Measurements from ENCODE around the gene C1S. TPM values are rescaled to one million over a fixed set of nuclear protein-coding genes. Genes with fewer than 3 reads are reported as not detected.

Gene C1S
- total and polyA plus RNA-seq, 9 of the 15 experiments (the other 6 are each of a cell fraction or from before 2014, with no cell fraction given): 0.08 to 0.84 (median 0.27) TPM

DNA sequence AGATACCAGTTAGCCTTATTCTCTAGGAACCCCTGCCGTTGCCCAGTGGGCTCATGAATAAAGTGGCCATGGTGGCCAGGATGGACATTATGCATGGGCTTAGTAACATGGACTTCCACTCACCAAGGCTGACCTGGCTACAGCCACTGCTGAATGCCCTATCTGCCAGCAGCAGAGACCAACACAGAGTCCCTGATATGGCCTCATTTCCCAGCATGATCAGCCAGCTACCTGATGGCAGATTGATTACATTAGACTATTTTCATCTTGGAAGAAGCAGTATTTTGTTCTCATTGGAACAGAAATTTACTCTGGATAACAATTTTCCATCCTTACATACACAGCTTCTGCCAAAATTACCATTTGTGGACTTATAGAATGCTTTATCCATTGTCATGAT is 26.1 kb upstream of the C1S start (continued):
- TF ChIP-seq, protein P1, sequence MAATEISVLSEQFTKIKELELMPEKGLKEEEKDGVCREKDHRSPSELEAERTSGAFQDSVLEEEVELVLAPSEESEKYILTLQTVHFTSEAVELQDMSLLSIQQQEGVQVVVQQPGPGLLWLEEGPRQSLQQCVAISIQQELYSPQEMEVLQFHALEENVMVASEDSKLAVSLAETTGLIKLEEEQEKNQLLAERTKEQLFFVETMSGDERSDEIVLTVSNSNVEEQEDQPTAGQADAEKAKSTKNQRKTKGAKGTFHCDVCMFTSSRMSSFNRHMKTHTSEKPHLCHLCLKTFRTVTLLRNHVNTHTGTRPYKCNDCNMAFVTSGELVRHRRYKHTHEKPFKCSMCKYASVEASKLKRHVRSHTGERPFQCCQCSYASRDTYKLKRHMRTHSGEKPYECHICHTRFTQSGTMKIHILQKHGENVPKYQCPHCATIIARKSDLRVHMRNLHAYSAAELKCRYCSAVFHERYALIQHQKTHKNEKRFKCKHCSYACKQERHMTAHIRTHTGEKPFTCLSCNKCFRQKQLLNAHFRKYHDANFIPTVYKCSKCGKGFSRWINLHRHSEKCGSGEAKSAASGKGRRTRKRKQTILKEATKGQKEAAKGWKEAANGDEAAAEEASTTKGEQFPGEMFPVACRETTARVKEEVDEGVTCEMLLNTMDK (IDR thresholded peaks at IDR 0.05; ENCODE audit: borderline replicate concordance, insufficient read depth, low read depth, low read length, poor library complexity, severe bottlenecking): no peak
- TF ChIP-seq, protein P2, sequence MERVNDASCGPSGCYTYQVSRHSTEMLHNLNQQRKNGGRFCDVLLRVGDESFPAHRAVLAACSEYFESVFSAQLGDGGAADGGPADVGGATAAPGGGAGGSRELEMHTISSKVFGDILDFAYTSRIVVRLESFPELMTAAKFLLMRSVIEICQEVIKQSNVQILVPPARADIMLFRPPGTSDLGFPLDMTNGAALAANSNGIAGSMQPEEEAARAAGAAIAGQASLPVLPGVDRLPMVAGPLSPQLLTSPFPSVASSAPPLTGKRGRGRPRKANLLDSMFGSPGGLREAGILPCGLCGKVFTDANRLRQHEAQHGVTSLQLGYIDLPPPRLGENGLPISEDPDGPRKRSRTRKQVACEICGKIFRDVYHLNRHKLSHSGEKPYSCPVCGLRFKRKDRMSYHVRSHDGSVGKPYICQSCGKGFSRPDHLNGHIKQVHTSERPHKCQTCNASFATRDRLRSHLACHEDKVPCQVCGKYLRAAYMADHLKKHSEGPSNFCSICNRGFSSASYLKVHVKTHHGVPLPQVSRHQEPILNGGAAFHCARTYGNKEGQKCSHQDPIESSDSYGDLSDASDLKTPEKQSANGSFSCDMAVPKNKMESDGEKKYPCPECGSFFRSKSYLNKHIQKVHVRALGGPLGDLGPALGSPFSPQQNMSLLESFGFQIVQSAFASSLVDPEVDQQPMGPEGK (CRISPR knock-in tag; IDR thresholded peaks at IDR 0.05; ENCODE audit: borderline replicate concordance): no peak
- TF ChIP-seq ZFX (CRISPR knock-in tag; IDR thresholded peaks at IDR 0.05) (no peak), CBFA2T3 (IDR thresholded peaks at IDR 0.05) (peak; percentile 24)

DNA sequence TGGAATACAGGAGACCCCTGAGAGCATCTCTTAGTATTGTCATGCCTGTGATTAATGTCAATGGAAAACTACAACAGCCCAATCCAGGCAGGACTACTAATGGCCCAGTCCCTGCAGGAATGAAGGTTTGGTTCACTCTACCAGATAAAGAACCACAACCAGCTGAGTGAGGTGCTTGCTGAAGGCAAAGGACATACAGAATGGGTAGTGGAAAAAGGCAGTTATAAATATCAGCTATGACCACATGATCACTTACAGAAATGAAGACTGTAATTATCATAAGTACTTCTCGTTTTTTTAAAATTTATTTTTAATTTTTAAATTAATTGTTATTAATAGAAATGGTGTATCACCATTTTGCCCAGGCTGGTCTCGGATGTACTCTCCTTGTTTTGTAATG is 25.1 kb upstream of the C1S start:
- CTCF ChIA-PET (ENCODE audit: low intra/inter-chr PET ratio): no interaction called here
- Histone ChIP-seq H3K9me3 (replicated peaks; ENCODE audit: control insufficient read depth, insufficient read depth, low read depth, low read length) (no peaks in the 10 kb centered on the region), H3K27ac (ENCODE audit: extremely low read depth, low read depth, low read length) (no peak overlapping the region), H3K4me1 (replicated peaks in 1 of 2; ENCODE audit: control insufficient read depth in 2 of 2, insufficient read depth in 2 of 2, low read length in 2 of 2) (peaks cover 7 to 31% of the 10 kb centered on the region in 2 experiments; a peak in 3 of 5 replicates), H3K9me1 (ENCODE audit: control insufficient read depth, insufficient read depth, low read length) (no peaks in the 10 kb centered on the region), H3K27me3 (ENCODE audit: control insufficient read depth in 2 of 2, insufficient read depth in 2 of 2, low read length in 2 of 2) (no peaks in the 10 kb centered on the region), H3K4me2 (ENCODE audit: insufficient read depth, low read length) (no peak overlapping the region), H2AFZ (ENCODE audit: low read depth, low read length) (no peak overlapping the region), H3K4me3 (no peak overlapping the region), H4K20me1 (replicated peaks; ENCODE audit: control insufficient read depth, insufficient read depth, low read length) (no peaks in the 10 kb centered on the region), H3K9ac (ENCODE audit: insufficient read depth in 1 of 2, low read depth in 2 of 2, low read length in 2 of 2) (no peak overlapping the region), H3K79me2 (ENCODE audit: control insufficient read depth, insufficient read depth, low read length) (no peaks in the 10 kb centered on the region), H3K36me3 (ENCODE audit: control insufficient read depth, insufficient read depth, low read length) (no peaks in the 10 kb centered on the region)
- WGBS (ENCODE audit: insufficient coverage, low coverage, missing lambda C conversion rate): 26% methylated on average over 2 of the region's 2 CpGs
- in situ Hi-C loops (cut with MboI): no loop called here
- ATAC-seq (no peak), FAIRE-seq (no peak), DNase-seq (ENCODE audit: extremely low read depth in 1 of 4, low spot score in 3 of 4) (no peak)
- no TSS peak for BruUV-seq (replicated peaks)
- intact Hi-C loops (cut with micrococcal nuclease): no loop called here
- POLR2A ChIA-PET: no interaction called here
- no peak for TF ChIP-seq CBFA2T3 (IDR thresholded peaks at IDR 0.05)
- TF ChIP-seq TEAD4 (IDR thresholded peaks at IDR 0.05; ENCODE audit: low read length): no peak
- TF ChIP-seq TEAD4 (CRISPR knock-in tag; IDR thresholded peaks at IDR 0.05; ENCODE audit: borderline replicate concordance): no peak
- TF ChIP-seq ZNF282 (CRISPR knock-in tag; IDR thresholded peaks at IDR 0.05): no peak
- no peak for TF ChIP-seq ZNF253 (CRISPR knock-in tag; conservative IDR thresholded peaks at IDR 0.05)
- TF ChIP-seq HNRNPK (IDR thresholded peaks at IDR 0.05; ENCODE audit: low read depth, low read length, poor library complexity, severe bottlenecking): no peak
- no peak for TF ChIP-seq ZNF76 (CRISPR knock-in tag; IDR thresholded peaks at IDR 0.05; ENCODE audit: borderline replicate concordance)

All from K562 (cell line).